K562 (cell line): ENCODE results near the gene CD55. TPM values are rescaled to one million over a fixed set of nuclear protein-coding genes. Genes with fewer than 3 reads are reported as not detected.
A peak's percentile ranks its signal among the peaks of the same experiment; 100 is the strongest.

Experiments
- ASH1L ChIP-seq: fragments of 450-650 bp; IDR thresholded peaks from 2 replicates; pipeline ENCODE4 v1.6.1; 2018; ENCODE audit warnings: borderline replicate concordance, mild to moderate bottlenecking, low read depth; ENCODE audit not compliant: partially characterized antibody
- CBX3 ChIP-seq, 2 experiments: IDR thresholded peaks; 1 replicate in 1 of 2; 2 replicates in 1 of 2; pipeline ENCODE4 v1.6.1; 2012; ENCODE audit warnings: inconsistent platforms in 2 of 2, low read length in 2 of 2, borderline replicate concordance in 1 of 2, control low read depth in 1 of 2
- E2F1 ChIP-seq: sonication (generic); formaldehyde crosslinking; IDR thresholded peaks from 2 replicates; pipeline ENCODE4 v1.8.1; 2023; ENCODE audit warnings: mild to moderate bottlenecking, missing genetic modification reagents, moderate library complexity
- HMG20B ChIP-seq: fragments of 250-450 bp; sonication (Bioruptor Pico); IDR thresholded peaks from 2 replicates; pipeline ENCODE4 v1.5.0; 2021; ENCODE audit warnings: mild to moderate bottlenecking
- KLF13 ChIP-seq: fragments of 450-650 bp; IDR thresholded peaks from 2 replicates; pipeline ENCODE4 v1.6.1; 2016; ENCODE audit warnings: missing genetic modification characterization, low read depth, mild to moderate bottlenecking, missing compliant biosample characterization, moderate library complexity, borderline replicate concordance
- NELFE ChIP-seq: IDR thresholded peaks from 2 replicates; pipeline ENCODE4 v1.6.1; 2011; ENCODE audit warnings: mild to moderate bottlenecking; ENCODE audit not compliant: insufficient read depth, insufficient read length
- NFATC3 ChIP-seq: fragments of 450-650 bp; IDR thresholded peaks from 2 replicates; pipeline ENCODE4 v1.6.1; 2017; ENCODE audit warnings: mild to moderate bottlenecking
- NR1H2 ChIP-seq: sonication (generic); formaldehyde crosslinking; IDR thresholded peaks from 2 replicates; pipeline ENCODE4 v1.4.0; 2020; ENCODE audit warnings: mild to moderate bottlenecking, missing genetic modification reagents
- RAD21 ChIP-seq, 2 experiments: fragments of 250-450 bp in 1 of 2; fragments of 450-650 bp in 1 of 2; sonication (Bioruptor Pico) in 1 of 2; formaldehyde crosslinking in 1 of 2; IDR thresholded peaks in 1 of 2; conservative IDR thresholded peaks in 1 of 2; 2 replicates each; pipeline versions ENCODE4 v1.4.0 to v1.8.0; 2020 to 2022; ENCODE audit warnings: mild to moderate bottlenecking in 2 of 2, moderate library complexity in 1 of 2
- RERE ChIP-seq: sonication (generic); formaldehyde crosslinking; IDR thresholded peaks from 2 replicates; pipeline ENCODE4 v1.8.0; 2023; ENCODE audit warnings: missing genetic modification reagents, mild to moderate bottlenecking, borderline replicate concordance
- TRIM24 ChIP-seq, 2 experiments: fragments of 450-650 bp; IDR thresholded peaks; 2 replicates each; pipeline ENCODE4 v1.6.1; 2016
- ZFP1 ChIP-seq: fragments of 450-650 bp; formaldehyde crosslinking; IDR thresholded peaks from 2 replicates; pipeline ENCODE4 v1.4.0; 2020; ENCODE audit warnings: mild to moderate bottlenecking, mixed read lengths
- ZNF165 ChIP-seq: fragments of 250-450 bp; sonication (Bioruptor Pico); IDR thresholded peaks from 2 replicates; pipeline ENCODE4 v1.4.0; 2020; ENCODE audit warnings: borderline replicate concordance
- ZNF316 ChIP-seq: fragments of 450-650 bp; IDR thresholded peaks from 2 replicates; pipeline ENCODE4 v1.6.1; 2016
- ZNF408 ChIP-seq: fragments of 250-450 bp; sonication (Bioruptor Pico); IDR thresholded peaks from 2 replicates; pipeline ENCODE4 v1.4.0; 2020; ENCODE audit warnings: low read depth, mild to moderate bottlenecking, moderate library complexity
- ZNF436 ChIP-seq: fragments of 250-450, 450-650 bp; sonication (Bioruptor Pico); formaldehyde crosslinking; IDR thresholded peaks from 2 replicates; pipeline ENCODE4 v1.7.0; 2020; ENCODE audit warnings: mild to moderate bottlenecking
- ZNF551 ChIP-seq: fragments of 250-450 bp; sonication (Bioruptor Pico); IDR thresholded peaks from 2 replicates; pipeline ENCODE4 v1.5.0; 2021; ENCODE audit warnings: mild to moderate bottlenecking, moderate library complexity
- ZNF583 ChIP-seq: fragments of 250-450 bp; sonication (Bioruptor Pico); IDR thresholded peaks from 2 replicates; pipeline ENCODE4 v1.4.0; 2020
- polyA plus RNA-seq, 8 experiments: library from polyadenylated mRNA; depleted of rRNA in 4 of 8; stranded (reverse) in 5 of 8; unstranded in 3 of 8; fragments of >200 nt; fragmentation: Nextera tagmentation in 2 of 8; fragmentation: Illumina TruSeq in 1 of 8; extraction: Ambion mirVana in 2 of 8; extraction: Trizol in 1 of 8; gene quantifications; 2 replicates each; pipeline versions ENCODE4 v1.2.1 to v1.2.3, GENCODE V29; 2011 to 2014; ENCODE audit warnings: inconsistent platforms in 1 of 8, missing spikeins in 1 of 8
- total RNA-seq, 7 experiments: library from RNA; depleted of rRNA in 6 of 7; stranded (reverse); fragments of >200 nt in 6 of 7; fragmentation: Illumina TruSeq in 2 of 7; extraction: Trizol in 2 of 7; gene quantifications; 2 replicates each; pipeline versions ENCODE4 v1.2.1 to v1.2.3, GENCODE V29; 2011 to 2021; ENCODE audit warnings: low replicate concordance in 1 of 7

Gene CD55
- total and polyA plus RNA-seq, 9 of the 15 experiments (the other 6 are each of a cell fraction or from before 2014, with no cell fraction given), result 17.7 to 150 (median 97.0) TPM

DNA sequence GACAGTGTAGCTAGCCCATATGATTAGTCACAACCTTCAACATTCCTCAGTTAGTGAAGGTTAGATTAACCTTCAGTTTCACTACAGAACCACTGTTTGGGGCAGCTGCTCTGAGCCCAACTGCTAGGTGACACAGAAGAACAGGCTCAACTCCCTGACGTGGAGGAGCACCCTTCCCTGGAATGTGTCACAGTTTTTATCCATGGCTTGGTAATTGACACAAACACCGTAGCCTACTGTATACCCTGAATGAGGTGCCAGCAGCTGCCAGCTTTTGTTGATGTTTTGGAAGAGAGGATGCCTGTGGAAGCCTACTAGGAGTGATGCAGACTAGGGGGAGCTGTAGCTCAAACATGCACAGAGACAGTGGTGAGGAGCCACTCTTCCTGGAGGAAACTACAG, 76.0 kb downstream of the CD55 start (continued):
- TF ChIP-seq RERE (CRISPR knock-in tag), result no peak
- TF ChIP-seq RAD21 (CRISPR knock-in tag; conservative IDR thresholded peaks at IDR 0.05 in 1 of 2, IDR thresholded peaks at IDR 0.05 in 1 of 2), result peak in 1 of 2 experiments; percentile 26; a peak in 1 of 4 replicates
- TF ChIP-seq NELFE, result no peak
- TF ChIP-seq ZNF165 (CRISPR knock-in tag), result no peak
- TF ChIP-seq ZFP1, result no peak
- TF ChIP-seq ZNF583 (CRISPR knock-in tag), result no peak
- TF ChIP-seq CBX3 (IDR thresholded peaks at IDR 0.05; ENCODE audit: borderline replicate concordance in 1 of 2, low read length in 2 of 2), result no peak
- no peak for TF ChIP-seq ZNF551 (CRISPR knock-in tag)
- no peak for TF ChIP-seq ASH1L
- TF ChIP-seq ZNF316, result no peak
- TF ChIP-seq NFATC3, result no peak
- no peak for TF ChIP-seq TRIM24 (IDR thresholded peaks at IDR 0.05)
- no peak for TF ChIP-seq KLF13 (tag)
- no peak for TF ChIP-seq ZNF408 (CRISPR knock-in tag)
- TF ChIP-seq E2F1 (CRISPR knock-in tag), result no peak
- no peak for TF ChIP-seq HMG20B
- no peak for TF ChIP-seq ZNF436 (CRISPR knock-in tag)
- TF ChIP-seq NR1H2 (CRISPR knock-in tag), result no peak
